B cell (primary cell): ENCODE results near the gene AQR. TPM values are rescaled to one million over a fixed set of nuclear protein-coding genes. Genes with fewer than 3 reads are reported as not detected.
"Not testable (repeated sequence)": the region's sequence is repeated elsewhere in the genome, so short reads cannot be mapped to it uniquely, and the experiment has no call there.

Source experiments
- ATAC-seq: fragments of 200-7000 bp; cut with Tn5 transposase; one replicate; pipeline ENCODE4 v1.10.0; 2021; ENCODE audit warnings: low read depth, mild to moderate bottlenecking, moderate number of reproducible peaks, moderate library complexity
- CTCF ChIA-PET: fragments of 350-600 bp; sonication (Branson Sonifier 250); formaldehyde crosslinking; loops from one replicate; lab custom pipeline; 2021; ENCODE audit warnings: antibody characterized with exemption, inconsistent platforms; lab: Charles Lee
- POLR2A ChIA-PET: fragments of 350-600 bp; sonication (Branson Sonifier 250); formaldehyde crosslinking; loops from one replicate; lab custom pipeline; 2021; ENCODE audit warnings: antibody characterized with exemption; lab: Charles Lee
- DNase-seq: peaks from one replicate; pipeline ENCODE4 v3.0.0; 2013
- H2AFZ ChIP-seq: 2 replicates; pipeline ENCODE4 v1.6.1; 2012; ENCODE audit warnings: mild to moderate bottlenecking, low read depth, low read length; ENCODE audit not compliant: insufficient read depth, poor library complexity, severe bottlenecking
- H3K27ac ChIP-seq, 2 donors: 1 replicate in 1 of 2; 2 replicates in 1 of 2; pipeline ENCODE4 v1.5.1; 2012 to 2013; ENCODE audit warnings: low read length in 2 of 2, mild to moderate bottlenecking in 2 of 2, moderate library complexity in 1 of 2
- H3K27me3 ChIP-seq, 4 experiments: fragments of 200-600 bp in 1 of 4; sonication (generic) in 1 of 4; replicated peaks in 1 of 4; 1 replicate in 2 of 4; 2 replicates in 2 of 4; pipeline versions ENCODE4 v1.6.1 to v1.7.0; 2013 to 2016; ENCODE audit warnings: low read length in 3 of 4, mild to moderate bottlenecking in 2 of 4, mixed read lengths in 1 of 4, moderate library complexity in 1 of 4; ENCODE audit not compliant: insufficient read depth in 4 of 4, control insufficient read depth in 3 of 4; ENCODE audit errors: control extremely low read depth in 1 of 4
- H3K36me3 ChIP-seq, 2 experiments: replicated peaks in 1 of 2; 1 replicate in 1 of 2; 2 replicates in 1 of 2; pipeline versions ENCODE4 v1.6.1 to v1.7.1; 2013; ENCODE audit warnings: low read length in 1 of 2; ENCODE audit not compliant: insufficient read depth in 2 of 2, control insufficient read depth in 1 of 2; ENCODE audit errors: control extremely low read depth in 1 of 2, extremely low read depth in 1 of 2
- H3K4me1 ChIP-seq, 2 donors: fragments of 200-600 bp in 1 of 2; sonication (generic) in 1 of 2; 1 replicate in 1 of 2; 2 replicates in 1 of 2; pipeline versions ENCODE4 v1.5.1 to v1.6.1; 2013 to 2017; ENCODE audit warnings: low read length in 2 of 2; ENCODE audit not compliant: control insufficient read depth in 2 of 2, insufficient read depth in 2 of 2
- H3K4me2 ChIP-seq: replicated peaks from 2 replicates; pipeline ENCODE3; 2012; ENCODE audit warnings: mild to moderate bottlenecking, low read depth, low read length; ENCODE audit not compliant: poor library complexity, severe bottlenecking
- H3K4me3 ChIP-seq, 5 experiments: fragments of 200-600 bp in 1 of 5; sonication (generic) in 1 of 5; 1 replicate in 3 of 5; 2 replicates in 2 of 5; pipeline versions ENCODE4 v1.5.1 to v1.7.0; 2011 to 2016; ENCODE audit warnings: low read length in 4 of 5, mild to moderate bottlenecking in 4 of 5, low read depth in 2 of 5, control low read depth in 1 of 5, moderate library complexity in 1 of 5; ENCODE audit not compliant: insufficient read depth in 1 of 5; ENCODE audit errors: control extremely low read depth in 1 of 5, extremely low read depth in 1 of 5
- H3K79me2 ChIP-seq: fragments of 200-600 bp; sonication (generic); one replicate; pipeline ENCODE4 v1.6.0; 2016; ENCODE audit warnings: low read length; ENCODE audit not compliant: control insufficient read depth, insufficient read depth
- H3K9ac ChIP-seq: fragments of 200-600 bp; sonication (generic); 2 replicates; pipeline ENCODE4 v1.6.1; 2017; ENCODE audit warnings: mild to moderate bottlenecking, low read length, moderate library complexity
- H3K9me3 ChIP-seq, 3 donors: one replicate each; pipeline versions ENCODE4 v1.6.1 to v1.7.1; 2013; ENCODE audit warnings: low read length in 2 of 3; ENCODE audit not compliant: control insufficient read depth in 2 of 3, insufficient read depth in 1 of 3; ENCODE audit errors: control extremely low read depth in 1 of 3
- H4K20me1 ChIP-seq: 2 replicates; pipeline ENCODE4 v1.6.0; 2012; ENCODE audit warnings: mild to moderate bottlenecking, low read length; ENCODE audit not compliant: insufficient read depth, control insufficient read depth, poor library complexity, severe bottlenecking
- H3K27ac Mint-ChIP-seq: one replicate; pipeline ENCODE4 v1.8.0; 2021; ENCODE audit warnings: mixed read lengths
- H3K27me3 Mint-ChIP-seq: one replicate; pipeline ENCODE4 v1.8.0; 2021; ENCODE audit warnings: mixed read lengths
- H3K4me1 Mint-ChIP-seq: one replicate; pipeline ENCODE4 v1.8.0; 2021; ENCODE audit warnings: mixed read lengths
- H3K4me3 Mint-ChIP-seq: one replicate; pipeline ENCODE4 v1.8.0; 2021; ENCODE audit warnings: mixed read lengths
- H3K9me3 Mint-ChIP-seq: one replicate; pipeline ENCODE4 v1.8.0; 2022; ENCODE audit warnings: mixed read lengths; ENCODE audit not compliant: insufficient read depth
- CTCF ChIP-seq: fragments of 200-600 bp; IDR thresholded peaks from one replicate; pipeline ENCODE4 v1.8.0; 2022; ENCODE audit warnings: antibody characterized with exemption, mild to moderate bottlenecking
- EZH2 ChIP-seq: IDR thresholded peaks from 2 replicates; pipeline ENCODE4 v1.6.1; 2012; ENCODE audit warnings: borderline replicate concordance, low read depth, mild to moderate bottlenecking, moderate library complexity, low read length; ENCODE audit not compliant: insufficient read depth, poor library complexity, severe bottlenecking
- WGBS: methylation state at CpG from one replicate; pipeline ENCODE4 v1.1.5; 2013; ENCODE audit warnings: missing lambda C conversion rate; ENCODE audit not compliant: insufficient coverage; 5-methylcytosine and 5-hydroxymethylcytosine counted together
- intact Hi-C: fragments of 100-400 bp; cut with micrococcal nuclease; formaldehyde crosslinking; loops from one replicate; pipeline ENCODE4 v1.10.0; 2022
- polyA plus RNA-seq: library from polyadenylated mRNA; depleted of rRNA; stranded (reverse); fragments of >200 nt; gene quantifications from 2 replicates; pipeline ENCODE4 v1.2.3, GENCODE V29; 2012
- total RNA-seq, 2 donors: library from RNA; stranded (reverse); fragments of 120-200 nt in 1 of 2; gene quantifications; 1 replicate in 1 of 2; 2 replicates in 1 of 2; pipeline versions ENCODE4 v1.2.3 to v1.2.4, GENCODE V29; 2013 to 2022

Gene AQR
- total and polyA plus RNA-seq, 2 donors (not counting 1 experiment from before 2014, with no cell fraction given): 24.2 to 41.7 TPM

GRCh38 chr15:34809186-34809585 lies 160.4 kb downstream of the AQR start:
- DNase-seq: no peak
- ChIA-PET CTCF (no interaction called here), POLR2A (no interaction called here)
- H4K20me1 ChIP-seq: no peaks in the 10 kb centered on the region
- H3K4me1 ChIP-seq: no peaks in the 10 kb centered on the region
- H3K27me3 ChIP-seq: peaks cover 0 to 8% (median 2%) of the 10 kb centered on the region in 4 experiments
- peaks cover 0 to 8% (median 0%) of the 10 kb centered on the region in 3 donors for H3K9me3 ChIP-seq
- ATAC-seq: no peak
- H3K4me3 Mint-ChIP-seq: no peak overlapping the region
- H2AFZ ChIP-seq: no peak overlapping the region
- 83% methylated on average over 1 of the region's 3 CpGs for WGBS
- H3K4me2 ChIP-seq: no peak overlapping the region
- H3K79me2 ChIP-seq: no peaks in the 10 kb centered on the region
- H3K27ac ChIP-seq: no peak overlapping the region
- no peak overlapping the region for H3K9ac ChIP-seq
- intact Hi-C loops: no loop called here
- H3K27me3 Mint-ChIP-seq: peaks cover 54% of the 10 kb centered on the region
- no peaks in the 10 kb centered on the region for H3K36me3 ChIP-seq
- H3K9me3 Mint-ChIP-seq: peaks cover 2% of the 10 kb centered on the region
- no peak overlapping the region for H3K27ac Mint-ChIP-seq
- H3K4me3 ChIP-seq: no peak overlapping the region
- TF ChIP-seq CTCF (no peak), EZH2 (no peak)
- no peaks in the 10 kb centered on the region for H3K4me1 Mint-ChIP-seq

DNA sequence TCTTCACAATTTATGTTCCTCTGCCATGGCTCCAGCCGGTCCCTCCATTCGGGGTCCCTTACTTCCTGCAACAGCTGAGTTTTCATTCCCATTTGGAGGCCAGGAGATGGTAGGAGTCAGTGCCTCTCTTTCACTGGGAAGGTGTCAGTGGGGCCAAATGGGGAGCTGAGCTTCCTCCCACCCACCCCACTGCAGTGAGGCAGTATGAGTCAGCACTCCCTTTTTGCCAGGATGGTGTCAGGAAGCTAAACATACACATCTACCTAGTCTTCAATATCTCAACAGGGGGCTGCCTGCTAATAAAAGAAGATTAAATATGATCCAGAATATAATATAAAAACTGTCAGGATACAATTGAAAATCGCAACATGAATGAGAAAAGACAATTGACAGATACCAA lies 161.5 kb downstream of the AQR start:
- no peak overlapping the region for H2AFZ ChIP-seq
- WGBS: no CpG with 5 or more reads among the region's 3 CpGs
- H3K4me2 ChIP-seq: no peak overlapping the region
- no peaks in the 10 kb centered on the region for H3K79me2 ChIP-seq
- no peaks in the 10 kb centered on the region for H4K20me1 ChIP-seq
- peaks cover 0 to 6% (median 2%) of the 10 kb centered on the region in 4 experiments for H3K27me3 ChIP-seq
- no peaks in the 10 kb centered on the region for H3K36me3 ChIP-seq
- CTCF ChIA-PET: no interaction called here
- ATAC-seq (no peak), DNase-seq (no peak)
- H3K27ac Mint-ChIP-seq: no peak overlapping the region
- no peaks in the 10 kb centered on the region for H3K4me1 Mint-ChIP-seq
- no peak overlapping the region for H3K27ac ChIP-seq
- H3K9ac ChIP-seq: no peak overlapping the region
- H3K4me1 ChIP-seq: no peaks in the 10 kb centered on the region
- intact Hi-C loops: no loop called here
- peaks cover 57% of the 10 kb centered on the region for H3K27me3 Mint-ChIP-seq
- H3K4me3 Mint-ChIP-seq: no peak overlapping the region
- POLR2A ChIA-PET: no interaction called here
- no peak overlapping the region for H3K4me3 ChIP-seq
- H3K9me3 ChIP-seq: peaks cover 0 to 8% (median 0%) of the 10 kb centered on the region in 3 donors
- H3K9me3 Mint-ChIP-seq: peaks cover 2% of the 10 kb centered on the region
- TF ChIP-seq CTCF: no peak
- TF ChIP-seq EZH2: no peak

- H3K79me2 ChIP-seq, H3K4me3 Mint-ChIP-seq, POLR2A ChIA-PET, H3K36me3 ChIP-seq, H3K4me1 ChIP-seq, H3K9ac ChIP-seq, H3K4me2 ChIP-seq, CTCF ChIA-PET, DNase-seq, H3K4me1 Mint-ChIP-seq, H4K20me1 ChIP-seq, H3K4me3 ChIP-seq, intact Hi-C loops, H3K27ac ChIP-seq, H3K9me3 Mint-ChIP-seq, H2AFZ ChIP-seq, ATAC-seq, H3K9me3 ChIP-seq, H3K27ac Mint-ChIP-seq, H3K27me3 ChIP-seq: not testable (repeated sequence)
- peaks cover 55% of the 10 kb centered on the region for H3K27me3 Mint-ChIP-seq
- WGBS: 93% methylated on average over 5 of the region's 8 CpGs
Observed at GRCh38 chr15:34807241-34807640, 162.3 kb downstream of the AQR start.
